GM19372 (cell line): ENCODE measurements around the gene RSKR.
"Not testable (repeated sequence)": the region's sequence is repeated elsewhere in the genome, so short reads cannot be mapped to it uniquely, and the experiment has no call there.

Source experiments
- ATAC-seq: cut with Tn5 transposase; IDR thresholded peaks from one replicate; pipeline ENCODE4 v1.9.1; 2021; ENCODE audit warnings: mild to moderate bottlenecking, low read depth, moderate library complexity; ENCODE audit not compliant: unreplicated experiment

The RSKR gene

GRCh38 chr17:28579526-28579925 lies 34.5 kb downstream of the RSKR start:
- no peak for ATAC-seq

DNA sequence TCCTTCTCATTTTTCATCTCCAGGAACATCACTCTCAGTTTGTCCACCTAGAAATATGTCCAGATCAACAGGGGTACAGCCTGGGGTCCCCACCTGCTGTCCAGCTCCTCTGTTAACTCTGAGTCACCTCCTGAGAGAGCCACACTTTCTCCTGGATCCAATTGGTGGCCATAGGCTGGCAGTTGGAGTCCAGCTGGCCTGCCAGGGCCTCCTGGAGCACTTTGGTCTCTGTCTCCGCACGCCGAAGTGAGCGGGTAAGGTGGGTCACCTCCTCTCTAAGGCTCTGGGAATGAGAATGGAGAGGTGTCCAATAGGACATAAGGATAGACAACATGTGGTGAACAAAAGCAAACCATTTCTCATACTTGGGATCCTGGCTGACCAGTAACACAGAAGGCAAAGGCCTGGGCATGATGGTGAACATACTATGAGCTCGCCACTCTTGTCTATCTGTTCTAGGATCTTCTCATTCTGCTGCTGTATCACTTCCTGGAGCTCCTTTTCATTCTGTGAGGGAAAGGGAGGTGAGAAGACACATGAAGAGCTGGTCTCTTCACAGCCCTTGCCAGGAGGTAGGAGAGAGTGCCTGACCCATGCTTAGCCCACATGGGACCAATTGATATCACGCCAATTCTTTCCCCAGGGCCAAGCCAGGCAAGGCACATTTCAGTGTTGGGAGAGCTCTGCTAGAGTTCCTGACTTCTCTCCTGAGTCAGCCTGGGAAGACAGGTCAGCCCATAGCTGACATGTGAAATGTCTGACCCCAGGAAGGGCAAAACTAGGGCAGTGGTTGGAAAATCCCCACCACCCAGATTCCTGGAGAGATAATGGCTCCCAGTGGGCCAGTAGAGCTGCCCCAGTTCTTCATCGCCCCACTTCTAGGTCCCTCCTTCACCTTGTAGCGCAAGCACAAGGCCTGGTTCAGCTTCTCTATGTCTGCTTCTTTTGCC lies 35.5 kb downstream of the RSKR start:
- ATAC-seq = no peak

GRCh38 chr17:28577466-28577824 lies 36.5 kb downstream of the RSKR start:
- ATAC-seq = no peak

DNA sequence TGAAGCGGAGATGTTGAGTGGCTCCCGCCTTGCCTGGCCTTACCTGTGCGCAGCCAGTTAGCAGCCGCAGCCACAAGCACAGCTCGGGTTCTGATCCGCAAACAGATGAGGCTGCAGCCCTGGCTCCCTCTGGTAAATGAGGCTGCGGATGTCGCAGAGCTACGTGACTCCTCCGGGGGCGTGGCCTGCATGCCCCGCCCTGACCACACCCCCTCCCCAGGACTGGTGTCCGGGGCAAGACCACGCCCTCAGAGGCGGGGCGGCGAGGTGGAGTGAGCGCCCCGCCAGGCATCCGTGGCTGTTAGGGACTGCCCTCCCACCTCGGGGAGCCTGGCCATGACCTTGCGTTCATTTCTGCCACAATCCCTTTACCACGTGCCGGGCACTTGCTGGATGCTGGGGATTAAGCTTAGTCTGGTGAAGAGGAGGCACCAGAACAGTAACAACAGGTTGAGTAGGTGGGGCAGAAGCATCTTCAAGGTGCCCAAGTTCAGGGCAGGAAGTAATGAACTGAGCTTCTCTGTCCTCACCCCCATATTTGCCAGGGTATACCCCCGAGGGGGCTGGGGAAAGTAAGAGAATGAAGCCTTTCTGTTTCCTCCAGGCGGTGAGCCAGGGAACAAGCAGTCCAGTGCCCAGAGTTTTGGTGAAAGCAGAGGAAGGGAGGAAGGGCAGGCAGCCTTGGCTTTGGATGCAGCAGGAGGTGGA lies 37.1 kb downstream of the RSKR start, which contains the start of gene ALDOC:
Gene ALDOC, minus strand, starts transcription at position 138 of the 708 bp plus-strand sequence. CDS start 1,363 bp downstream, outside the sequence.
- peak; percentile 94 for ATAC-seq

GRCh38 chr17:28576016-28576415 lies 38.0 kb downstream of the RSKR start:
- ATAC-seq = not testable (repeated sequence)

DNA sequence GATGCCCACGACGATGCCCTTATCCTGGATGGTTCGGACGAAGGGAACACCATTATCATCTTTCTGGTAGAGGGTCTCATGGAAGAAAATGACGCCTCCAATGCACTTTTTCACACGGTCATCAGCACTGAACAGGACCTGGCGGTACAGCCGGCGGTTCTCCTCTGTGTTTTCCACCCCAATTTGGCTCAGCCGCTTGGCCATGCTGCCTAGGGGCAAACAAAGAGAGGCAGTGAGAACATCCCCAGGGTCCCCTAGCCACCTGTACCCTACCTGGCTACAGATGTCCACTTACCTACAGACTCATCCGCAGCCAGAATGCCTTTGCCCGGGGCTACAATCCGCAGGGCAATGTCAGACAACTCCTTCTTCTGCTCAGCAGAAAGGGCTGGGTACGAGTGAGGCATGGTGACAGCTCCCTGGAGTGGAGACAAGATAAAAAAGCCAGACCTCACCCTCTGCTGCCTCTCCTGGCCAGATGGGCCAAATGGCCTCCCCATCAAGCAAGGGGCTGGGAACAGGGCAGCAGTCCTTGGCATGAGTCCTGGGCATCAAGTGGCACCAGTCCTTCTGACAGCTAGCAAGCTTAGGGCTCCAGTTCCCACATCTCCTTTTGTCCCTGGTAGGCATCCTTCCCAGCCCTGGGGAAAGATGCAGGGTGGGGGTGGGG lies 38.7 kb downstream of the RSKR start:
- no peak for ATAC-seq

- no peak for ATAC-seq
Measured at GRCh38 chr17:28574526-28574925, 39.5 kb downstream of the RSKR start.

GRCh38 chr17:28573966-28574480 lies 40.0 kb downstream of the RSKR start:
- no peak for ATAC-seq

DNA sequence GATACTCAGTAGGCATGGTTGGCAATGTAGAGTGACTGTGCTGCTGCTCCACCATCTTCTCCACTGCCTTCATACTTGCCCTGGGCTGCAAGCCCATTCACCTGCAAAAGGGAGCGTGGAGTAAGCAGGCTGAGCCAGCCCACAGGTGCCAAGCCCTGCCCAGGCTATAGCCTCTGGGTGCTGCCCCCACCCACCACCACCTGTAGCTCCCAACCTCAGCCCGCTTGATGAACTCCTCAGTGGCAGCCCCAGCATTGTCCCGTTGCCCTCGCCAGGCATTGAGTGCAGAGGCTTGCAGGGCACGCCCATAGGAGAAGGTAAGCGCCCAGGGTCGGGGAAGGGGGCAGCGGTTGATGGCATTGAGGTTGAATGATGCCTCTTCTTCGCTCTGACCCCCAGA lies 40.5 kb downstream of the RSKR start:
- ATAC-seq = no peak

DNA sequence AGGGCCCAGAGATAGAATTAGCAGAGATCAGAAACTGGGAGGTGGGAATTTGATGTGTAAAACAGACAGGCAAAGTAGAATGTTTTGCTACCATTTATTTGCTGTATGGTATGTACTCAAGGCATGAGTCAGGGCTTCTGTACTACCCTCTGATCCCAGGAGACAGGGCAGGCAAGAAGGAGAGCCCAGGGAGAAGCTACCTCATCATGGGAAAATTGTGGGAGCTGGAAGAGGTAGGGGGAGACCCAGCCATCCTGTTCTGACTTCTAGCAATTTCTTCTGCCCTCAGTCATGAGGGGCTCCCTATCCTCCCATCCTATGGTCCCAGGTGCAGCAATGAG lies 41.0 kb downstream of the RSKR start:
- no peak for ATAC-seq

DNA sequence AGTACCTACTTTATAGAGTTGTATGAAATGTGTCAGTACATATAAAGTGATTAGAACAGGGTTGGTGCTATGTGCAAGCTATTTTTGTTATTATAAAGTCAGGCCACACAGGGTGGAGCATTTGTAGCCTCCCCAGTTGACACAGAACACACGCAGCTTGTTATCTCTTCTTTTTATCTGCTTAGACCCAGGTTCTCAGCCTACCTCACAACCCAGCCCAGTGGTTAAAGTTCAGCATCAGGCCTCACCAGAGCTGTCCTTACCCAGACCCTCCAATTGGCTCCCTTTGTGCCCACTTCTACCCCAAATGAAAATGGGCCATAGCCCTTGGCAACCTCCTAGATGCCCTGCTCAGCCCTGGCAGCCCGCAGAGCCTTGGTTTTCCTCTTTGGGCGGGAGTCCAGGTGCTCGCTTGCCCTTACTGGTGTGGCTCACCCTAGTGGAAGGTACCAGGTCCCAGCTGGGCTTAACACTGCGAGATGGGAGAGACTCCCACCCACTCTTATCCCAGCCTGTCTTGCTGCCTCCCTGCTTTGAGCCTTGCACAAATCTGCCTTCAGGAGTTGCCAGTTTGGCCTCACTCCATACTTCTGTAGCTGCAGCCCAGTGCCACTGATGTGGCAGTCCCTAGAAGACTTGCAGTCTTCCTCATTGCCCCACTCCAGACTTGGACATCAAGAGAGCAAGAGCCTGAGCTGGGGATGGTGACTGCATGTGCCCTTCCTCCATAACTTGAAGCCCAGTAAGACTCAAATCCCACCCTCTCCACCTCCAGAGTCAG lies 41.5 kb downstream of the RSKR start:
- ATAC-seq = no peak

DNA sequence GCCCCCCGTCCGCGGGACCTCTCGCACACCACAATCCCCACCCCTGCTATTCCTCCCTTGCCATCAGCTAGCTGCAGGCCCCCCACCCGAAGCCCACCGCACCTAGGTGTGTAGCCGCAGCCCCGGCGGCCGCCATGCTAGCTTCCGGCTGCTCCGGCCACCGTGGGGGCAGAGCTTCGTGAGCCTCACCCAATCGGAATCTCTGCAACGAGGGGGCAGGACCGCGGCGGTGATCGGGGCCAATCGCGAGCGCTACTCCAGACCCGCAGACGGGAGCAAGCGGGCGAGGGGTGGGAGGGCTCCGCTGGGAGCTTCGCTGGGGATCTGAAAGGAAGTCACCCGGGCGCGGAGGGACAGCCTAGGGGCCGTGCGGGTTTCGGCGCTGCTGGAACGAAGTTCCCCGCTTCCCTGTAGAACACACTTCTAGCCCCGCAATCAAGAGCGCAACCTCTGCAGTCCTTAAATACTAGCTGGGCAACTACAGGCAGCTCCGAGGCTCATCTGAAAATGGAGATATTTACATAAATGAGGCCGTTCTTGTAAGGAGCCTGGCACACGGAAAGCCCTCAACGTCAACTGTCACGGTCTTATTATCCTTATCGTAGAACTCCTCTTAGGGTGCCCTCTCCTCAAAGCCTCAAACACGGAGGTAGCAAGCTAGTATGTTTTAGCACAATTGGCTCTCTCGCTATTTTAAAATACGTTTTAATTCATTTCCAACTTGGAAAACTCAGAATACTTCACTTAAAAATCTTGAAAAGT lies 42.4 kb downstream of the RSKR start, which contains the start of gene PIGS:
Gene PIGS, minus strand, starts transcription at position 164 of the 762 bp plus-strand sequence. Its CDS starts 28 bp downstream, at position 136.
- peak; percentile 89 for ATAC-seq

DNA sequence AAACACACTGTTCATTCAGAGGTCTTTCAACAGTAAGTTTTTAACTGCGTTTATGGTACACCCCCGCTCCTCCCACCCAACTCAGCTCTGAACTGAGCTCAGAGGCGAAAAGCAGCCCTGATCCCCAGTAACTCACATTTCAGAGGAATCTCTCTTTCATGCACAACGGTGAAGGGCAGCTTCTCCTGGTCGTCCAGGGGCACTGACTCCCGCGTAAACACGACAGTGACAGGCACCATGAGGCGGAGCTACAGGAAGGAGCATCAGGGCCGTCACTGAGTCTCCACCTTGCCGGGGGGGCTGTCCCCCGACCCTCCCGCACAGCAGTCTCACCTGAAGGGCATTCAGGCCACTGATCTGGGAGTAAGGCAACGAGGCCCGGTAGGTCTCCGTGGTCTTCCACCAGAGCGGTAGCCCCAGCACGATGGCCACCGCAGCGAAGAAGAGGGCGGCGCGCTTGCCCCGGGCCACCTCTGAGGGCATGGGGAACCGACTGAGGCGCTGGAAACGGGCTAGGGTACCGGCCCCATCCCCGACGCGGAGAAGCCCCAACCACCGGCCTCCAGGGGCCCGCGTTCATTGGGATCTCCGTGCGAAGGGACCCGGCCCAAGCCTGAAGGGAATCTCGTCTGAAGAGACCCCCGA lies 43.1 kb downstream of the RSKR start:
- ATAC-seq = peak; percentile 26

- ATAC-seq = no peak
Measured at GRCh38 chr17:28569446-28569845, 44.5 kb downstream of the RSKR start.

GRCh38 chr17:28567604-28568003 lies 46.4 kb downstream of the RSKR start:
- ATAC-seq = no peak

- ATAC-seq = no peak
Measured at GRCh38 chr17:28563475-28563874, 50.5 kb downstream of the RSKR start.
